Esophagus muscularis mucosa (tissue), 4 donors: Measurements from ENCODE around the gene GGT5. TPM values are rescaled to one million over a fixed set of nuclear protein-coding genes. Genes with fewer than 3 reads are reported as not detected.
"Not testable (repeated sequence)": the region's sequence is repeated elsewhere in the genome, so short reads cannot be mapped to it uniquely, and the experiment has no call there.

Experiments used
- DNase-seq: peaks from one replicate; pipeline ENCODE4 v3.0.0-alpha.2; 2017; ENCODE audit errors: extremely low spot score
- H3K27ac ChIP-seq, 4 donors: fragments of 200-600 bp; sonication (generic); replicated peaks in 1 of 4; 1 replicate in 3 of 4; 2 replicates in 1 of 4; pipeline ENCODE4 v1.5.1; 2016 to 2019; ENCODE audit warnings: mild to moderate bottlenecking in 1 of 4
- H3K27me3 ChIP-seq, 4 donors: fragments of 200-600 bp; sonication (generic); one replicate each; pipeline versions ENCODE4 v1.5.1 to v1.6.0; 2016 to 2019
- H3K36me3 ChIP-seq, 4 donors: fragments of 200-600 bp; sonication (generic); one replicate each; pipeline ENCODE4 v1.5.1; 2016 to 2019
- H3K4me1 ChIP-seq, 4 donors: fragments of 200-600 bp; sonication (generic); one replicate each; pipeline ENCODE4 v1.5.1; 2016 to 2019
- H3K4me3 ChIP-seq, 4 donors: fragments of 200-600 bp; sonication (generic); 1 replicate in 2 of 4; 2 replicates in 2 of 4; pipeline ENCODE4 v1.5.1; 2016 to 2019; ENCODE audit warnings: mild to moderate bottlenecking in 4 of 4, moderate library complexity in 1 of 4
- H3K9me3 ChIP-seq, 4 donors: fragments of 200-600 bp; sonication (generic); 1 replicate in 3 of 4; 2 replicates in 1 of 4; pipeline ENCODE4 v1.5.1; 2016 to 2019
- CTCF ChIP-seq, 3 experiments: fragments of 200-600 bp in 2 of 3; fragments of 450-650 bp in 1 of 3; sonication (generic) in 2 of 3; IDR thresholded peaks; one replicate each; pipeline ENCODE4 v1.5.1; 2017 to 2019; ENCODE audit warnings: antibody characterized with exemption in 3 of 3, mild to moderate bottlenecking in 2 of 3, moderate library complexity in 1 of 3
- EP300 ChIP-seq: sonication (generic); formaldehyde crosslinking; IDR thresholded peaks from one replicate; pipeline ENCODE4 v1.6.1; 2017; ENCODE audit warnings: antibody characterized with exemption
- POLR2A ChIP-seq: fragments of 450-650 bp; IDR thresholded peaks from one replicate; pipeline ENCODE4 v1.6.1; 2017; ENCODE audit warnings: antibody characterized with exemption, moderate library complexity, mild to moderate bottlenecking, low read depth
- POLR2AphosphoS5 ChIP-seq, 2 donors: sonication (generic); formaldehyde crosslinking; IDR thresholded peaks; one replicate each; pipeline ENCODE4 v1.6.1; 2017; ENCODE audit warnings: antibody characterized with exemption in 2 of 2
- WGBS: methylation state at CpG from one replicate; pipeline ENCODE4 v1.1.5; 2018; 5-methylcytosine and 5-hydroxymethylcytosine counted together
- intact Hi-C: fragments of 100-400 bp; cut with DNase I; formaldehyde crosslinking; loops from one replicate; pipeline ENCODE4 v1.15.1; 2023
- total RNA-seq, 4 donors: library from RNA; depleted of rRNA; stranded (reverse); fragments of >200 nt; gene quantifications; one replicate each; pipeline versions ENCODE4 v1.1.0 to v1.2.1, GENCODE V29; 2016

GGT5 gene
- total RNA-seq, 4 donors from 2014 or later, result 15.4 to 59.2 (median 37.2) TPM

GRCh38 chr22:24183321-24184031, 61.4 kb downstream of the GGT5 start:
- Histone ChIP-seq H3K9me3 (no peaks in the 10 kb centered on the region), H3K27ac (no peak overlapping the region), H3K4me1 (peaks cover 14 to 40% (median 33%) of the 10 kb centered on the region in 4 donors), H3K27me3 (no peaks in the 10 kb centered on the region), H3K4me3 (no peak overlapping the region), H3K36me3 (peaks cover 0 to 13% (median 4%) of the 10 kb centered on the region in 4 donors)
- WGBS, result 93% methylated on average over 14 of the region's 24 CpGs
- DNase-seq, result no peak
- TF ChIP-seq POLR2AphosphoS5 (IDR thresholded peaks at IDR 0.05), result no peak
- TF ChIP-seq POLR2A, result no peak
- TF ChIP-seq CTCF (IDR thresholded peaks at IDR 0.05), result no peak
- TF ChIP-seq EP300, result no peak
- intact Hi-C loops, result no loop called here

GRCh38 chr22:24182900-24183246, 62.0 kb downstream of the GGT5 start:
- H3K4me3 ChIP-seq, H3K27me3 ChIP-seq, DNase-seq, H3K27ac ChIP-seq, intact Hi-C loops, H3K9me3 ChIP-seq: not testable (repeated sequence)
- 93% methylated on average over 10 of the region's 11 CpGs for WGBS
- H3K4me1 ChIP-seq, result peaks cover 14 to 46% (median 37%) of the 10 kb centered on the region in 4 donors
- peaks cover 0 to 17% (median 9%) of the 10 kb centered on the region in 4 donors for H3K36me3 ChIP-seq

- peaks cover 19 to 53% (median 43%) of the 10 kb centered on the region in 4 donors for H3K4me1 ChIP-seq
- 75% methylated on average over 15 of the region's 20 CpGs for WGBS
- TF ChIP-seq POLR2A (no peak), CTCF (IDR thresholded peaks at IDR 0.05) (peak in 1 of 3 experiments; percentile 12)
- intact Hi-C loops, result no loop called here
- H3K4me3 ChIP-seq, result peak overlapping the region in 3 of 4 donors; percentile 2 to 35 (median 23)
- H3K27me3 ChIP-seq, result no peaks in the 10 kb centered on the region
- DNase-seq, result no peak
- peaks cover 0 to 23% (median 10%) of the 10 kb centered on the region in 4 donors for H3K36me3 ChIP-seq
- no peaks in the 10 kb centered on the region for H3K9me3 ChIP-seq
- H3K27ac ChIP-seq, result peak overlapping the region in 2 of 4 donors; percentile 40 to 47
Observed at GRCh38 chr22:24181996-24182899, 62.6 kb downstream of the GGT5 start.

- Histone ChIP-seq H3K36me3 (peaks cover 0 to 28% (median 15%) of the 10 kb centered on the region in 4 donors), H3K4me3 (peak within 1 kb of the TSS; percentile 2 to 35 (median 16)), H3K9me3 (no peaks in the 10 kb centered on the region), H3K4me1 (peaks cover 26 to 62% (median 52%) of the 10 kb centered on the region in 4 donors), H3K27me3 (no peaks in the 10 kb centered on the region), H3K27ac (peak within 1 kb of the TSS; percentile 32 to 62 (median 44))
- 84% methylated on average over 18 of the region's 35 CpGs for WGBS
- DNase-seq, result no peak
- intact Hi-C loops, result no loop called here
- TF ChIP-seq CTCF (IDR thresholded peaks at IDR 0.05) (no peak), POLR2A (no peak), POLR2AphosphoS5 (IDR thresholded peaks at IDR 0.05) (no peak), EP300 (no peak)
Observed at GRCh38 chr22:24181088-24181995, 63.5 kb downstream of the GGT5 start, which contains the start of gene SUSD2. Gene SUSD2, plus strand, starts transcription at chr22:24181487. Its CDS starts 33 bp downstream, at chr22:24181520.
